NCI-H2171 treated with DMSO at 0.1 percent for 48 hours (cell line): ENCODE results near the gene SRPK1.
"Not testable (repeated sequence)": the region's sequence is repeated elsewhere in the genome, so short reads cannot be mapped to it uniquely, and the experiment has no call there.

Source experiments
- DNase-seq: peaks from one replicate; lab custom pipeline; 2025; lab: John Stamatoyannopoulos, UW

SRPK1 gene

GRCh38 chr6:35931120-35931561 is 10.2 kb upstream of the SRPK1 start:
- DNase-seq, result no peak

GRCh38 chr6:35929601-35930000 is 8.7 kb upstream of the SRPK1 start:
- no peak for DNase-seq

GRCh38 chr6:35926509-35927215 is 5.8 kb upstream of the SRPK1 start:
- no peak for DNase-seq

GRCh38 chr6:35925961-35926360 is 5.1 kb upstream of the SRPK1 start:
- no peak for DNase-seq

GRCh38 chr6:35924146-35924545 is 3.2 kb upstream of the SRPK1 start:
- no peak for DNase-seq

GRCh38 chr6:35922139-35922554 is 1.2 kb upstream of the SRPK1 start:
- DNase-seq, result no peak

GRCh38 chr6:35919827-35920751 is 809 bp downstream of the SRPK1 start:
- peak; percentile 30 for DNase-seq

- DNase-seq, result no peak
These were observed 1.6 kb downstream of the SRPK1 start for GRCh38 chr6:35919085-35919826.

GRCh38 chr6:35916893-35917292 is 4.0 kb downstream of the SRPK1 start:
- DNase-seq, result not testable (repeated sequence)

GRCh38 chr6:35916056-35916455 is 4.8 kb downstream of the SRPK1 start:
- no peak for DNase-seq

- no peak for DNase-seq
These were observed 6.4 kb downstream of the SRPK1 start for GRCh38 chr6:35914536-35914935.

- DNase-seq, result no peak
These were observed 8.8 kb downstream of the SRPK1 start for GRCh38 chr6:35911871-35912653.

GRCh38 chr6:35909571-35909970 is 11.3 kb downstream of the SRPK1 start:
- DNase-seq, result not testable (repeated sequence)

- DNase-seq, result not testable (repeated sequence)
These were observed 12.0 kb downstream of the SRPK1 start for GRCh38 chr6:35908753-35909401.

GRCh38 chr6:35907750-35908149 is 13.1 kb downstream of the SRPK1 start:
- no peak for DNase-seq

GRCh38 chr6:35906499-35906846 is 14.4 kb downstream of the SRPK1 start:
- no peak for DNase-seq

- no peak for DNase-seq
These were observed 14.9 kb downstream of the SRPK1 start for GRCh38 chr6:35905841-35906498.

- DNase-seq, result no peak
These were observed 15.6 kb downstream of the SRPK1 start for GRCh38 chr6:35905141-35905785.

- DNase-seq, result no peak
These were observed 17.2 kb downstream of the SRPK1 start for GRCh38 chr6:35903679-35904078.

- DNase-seq, result no peak
These were observed 20.4 kb downstream of the SRPK1 start for GRCh38 chr6:35900448-35900847.
